Fibroblast of gingiva (primary cell): ENCODE measurements around the gene TRMO.

ENCODE experiments used
- DNase-seq: peaks from one replicate; pipeline ENCODE4 v3.0.0-alpha.2; 2011; ENCODE audit warnings: low read depth

The TRMO gene

GRCh38 chr9:97936998-97937397 is 14.7 kb upstream of the TRMO start:
- no peak for DNase-seq

- DNase-seq = no peak
These were observed 13.0 kb upstream of the TRMO start for GRCh38 chr9:97935276-97935675.

GRCh38 chr9:97934321-97935115 is 12.2 kb upstream of the TRMO start:
- peak; percentile 19 for DNase-seq

GRCh38 chr9:97933297-97933998 is 11.1 kb upstream of the TRMO start:
- DNase-seq = no peak

GRCh38 chr9:97930972-97931371 is 8.7 kb upstream of the TRMO start:
- DNase-seq = no peak

GRCh38 chr9:97928986-97929604 is 6.8 kb upstream of the TRMO start:
- DNase-seq = no peak

- no peak for DNase-seq
These were observed 3.4 kb upstream of the TRMO start for GRCh38 chr9:97925497-97926334.

GRCh38 chr9:97924386-97924785 is 2.1 kb upstream of the TRMO start:
- DNase-seq = no peak

GRCh38 chr9:97923529-97924108 is 1.3 kb upstream of the TRMO start:
- peak; percentile 76 for DNase-seq

- no peak for DNase-seq
These were observed 3.0 kb downstream of the TRMO start for GRCh38 chr9:97919217-97919813.

- no peak for DNase-seq
These were observed 3.7 kb downstream of the TRMO start for GRCh38 chr9:97918611-97919010.

GRCh38 chr9:97911970-97912369 is 10.3 kb downstream of the TRMO start:
- no peak for DNase-seq

- no peak for DNase-seq
These were observed 10.8 kb downstream of the TRMO start for GRCh38 chr9:97911528-97911927.

GRCh38 chr9:97910357-97910756 is 11.9 kb downstream of the TRMO start:
- no peak for DNase-seq

- DNase-seq = no peak
These were observed 13.6 kb downstream of the TRMO start for GRCh38 chr9:97908705-97909104.

GRCh38 chr9:97907632-97908031 is 14.7 kb downstream of the TRMO start:
- no peak for DNase-seq

- no peak for DNase-seq
These were observed 15.3 kb downstream of the TRMO start for GRCh38 chr9:97907046-97907445.

GRCh38 chr9:97906236-97906831 is 16.0 kb downstream of the TRMO start:
- peak; percentile 26 for DNase-seq

- DNase-seq = no peak
These were observed 17.1 kb downstream of the TRMO start for GRCh38 chr9:97905228-97905627.

GRCh38 chr9:97904725-97905124 is 17.6 kb downstream of the TRMO start:
- DNase-seq = no peak

GRCh38 chr9:97903177-97903576 is 19.1 kb downstream of the TRMO start:
- DNase-seq = no peak
